ENCODE data around the gene TNFRSF6B.
"Not testable (repeated sequence)": the region's sequence is repeated elsewhere in the genome, so short reads cannot be mapped to it uniquely, and the experiment has no call there.

Gene TNFRSF6B

DNA sequence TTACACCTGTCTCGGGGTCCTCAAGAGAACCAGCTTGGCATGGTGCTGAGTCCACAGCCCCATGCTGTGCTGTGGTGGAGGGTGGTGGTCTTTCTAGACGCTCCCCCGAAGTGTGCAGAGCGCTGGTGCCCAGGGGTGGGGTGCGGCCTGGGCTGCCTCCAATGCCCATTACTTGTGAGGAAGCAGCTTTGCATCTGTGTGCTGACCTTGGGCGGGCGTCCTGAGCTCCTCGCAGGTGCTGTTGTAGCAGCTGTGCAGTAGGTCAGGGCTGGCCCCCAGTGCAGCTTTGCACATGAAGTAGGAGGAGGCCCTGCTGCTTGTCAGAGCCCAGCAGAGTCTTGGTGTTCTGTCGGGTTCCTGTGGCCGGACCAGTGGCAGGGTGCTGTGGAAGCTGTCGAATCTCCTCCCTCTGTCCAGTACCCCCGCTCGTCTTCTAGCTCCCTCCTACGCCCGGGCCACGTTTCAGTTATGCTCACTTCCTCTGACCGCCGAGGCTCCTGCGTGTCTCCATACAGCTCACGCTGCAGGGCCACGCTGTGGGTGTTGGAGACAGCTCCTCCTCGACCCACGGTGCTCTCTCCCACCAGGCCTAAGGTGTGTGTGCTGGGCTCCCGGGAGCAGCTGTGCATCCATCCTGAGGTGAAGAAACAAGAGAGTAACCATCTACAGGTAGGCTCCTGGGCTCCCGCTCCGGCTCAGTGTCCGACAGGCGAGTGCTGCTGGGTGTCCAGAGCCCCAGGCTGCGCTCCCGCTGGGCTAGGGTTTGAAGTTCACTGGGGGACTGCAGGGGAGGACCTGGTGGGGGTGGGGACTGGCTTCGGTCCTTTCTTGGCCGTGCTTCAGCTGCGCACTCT is 34.3 kb upstream of the TNFRSF6B start:
- no peak for DNase-seq (ENCODE audit: low read depth, low spot score)
- H3K4me3 ChIP-seq (ENCODE audit: low read length), result no peak overlapping the region

DNA sequence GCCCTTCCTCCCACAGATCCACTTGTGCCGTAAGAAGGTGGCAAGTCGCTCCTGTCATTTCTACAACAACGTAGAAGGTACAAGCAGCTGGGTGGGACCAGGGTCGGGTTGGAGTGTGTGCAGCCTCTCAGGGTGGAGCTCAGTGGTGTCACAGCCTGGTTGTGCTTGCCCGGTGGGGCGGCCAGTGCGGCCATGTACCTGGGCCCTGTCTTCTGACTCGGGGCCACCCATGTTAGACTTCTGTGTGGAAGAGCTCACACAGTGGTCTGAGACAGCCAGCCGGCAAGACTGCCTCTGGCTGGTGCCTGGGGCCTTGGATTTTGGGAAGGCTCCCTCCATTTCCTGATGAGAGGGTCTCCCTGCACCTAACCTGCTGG is 33.7 kb upstream of the TNFRSF6B start:
- no peak overlapping the region for H3K4me3 ChIP-seq (ENCODE audit: low read length)
- DNase-seq (ENCODE audit: low read depth, low spot score), result no peak

DNA sequence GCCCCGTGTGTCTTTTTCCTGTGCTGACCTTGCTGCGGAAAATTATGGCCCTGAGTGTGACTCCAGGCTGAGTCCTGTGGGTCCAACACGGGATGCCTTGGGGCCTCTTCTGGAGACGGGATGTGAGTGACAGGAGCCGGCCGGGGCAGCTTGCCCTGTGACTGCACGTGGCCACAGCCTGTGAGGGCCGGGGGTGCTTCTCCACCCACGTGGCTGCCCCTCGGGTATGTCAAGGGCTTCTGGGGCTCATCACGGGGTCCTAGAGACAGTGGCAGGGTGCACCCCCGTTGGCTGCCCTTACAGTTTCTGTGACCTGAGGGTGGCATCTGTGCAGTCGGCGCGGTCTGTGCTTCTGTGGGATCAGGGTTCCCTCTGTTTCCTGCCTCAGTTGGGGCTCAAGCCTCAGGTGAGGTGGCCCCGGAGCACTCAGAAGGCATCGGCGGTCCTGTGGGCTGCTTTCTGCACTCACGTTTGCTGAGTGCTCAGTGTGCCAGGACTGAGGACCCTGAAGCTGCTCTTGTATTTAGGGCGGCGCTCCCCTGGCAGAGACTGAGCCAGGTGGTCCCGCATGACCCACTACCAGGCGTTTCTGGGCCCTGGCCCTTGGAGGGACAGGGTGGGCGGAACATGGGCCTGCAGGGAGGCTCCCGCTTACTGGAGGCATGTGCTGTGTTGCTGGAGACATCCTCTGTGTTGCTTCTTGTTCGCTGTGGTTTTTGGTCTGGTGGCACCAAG is 33.0 kb upstream of the TNFRSF6B start:
- H3K4me3 ChIP-seq (ENCODE audit: low read length), result no peak overlapping the region
- DNase-seq (ENCODE audit: low read depth, low spot score), result no peak

DNA sequence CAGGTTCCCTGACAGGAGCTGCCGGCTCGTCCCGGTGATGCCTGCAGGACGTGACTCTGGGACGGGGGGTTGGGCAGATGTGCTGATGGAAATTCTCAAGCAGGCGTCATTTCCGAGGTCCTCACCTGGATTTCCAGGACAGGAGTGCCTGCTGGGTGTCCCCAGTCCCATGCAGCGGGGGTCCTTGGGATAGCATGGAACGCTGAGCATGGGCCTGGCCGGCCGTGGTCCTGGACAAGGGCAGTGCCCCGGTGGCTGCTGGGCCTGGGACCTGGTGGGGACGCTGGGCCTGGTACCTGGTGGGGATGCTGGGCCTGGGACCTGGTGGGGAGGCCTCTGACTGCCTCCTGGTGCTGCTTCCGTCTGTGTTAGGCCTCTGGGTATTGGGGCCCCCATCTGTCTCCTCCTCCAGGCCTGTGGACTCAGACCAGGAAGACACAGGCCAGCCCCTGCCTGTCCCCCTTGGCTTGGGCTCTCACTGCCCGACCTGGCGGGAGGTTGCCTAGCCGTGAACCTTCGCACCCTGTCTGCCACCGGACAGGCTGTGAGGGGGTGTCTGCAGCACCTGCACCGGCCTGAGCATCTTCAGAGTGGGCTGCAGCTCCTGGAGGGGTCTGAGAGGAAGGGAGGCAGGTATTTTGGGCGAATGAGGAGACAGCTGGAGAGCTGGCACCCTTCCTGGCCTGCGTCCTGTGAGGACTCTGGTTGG is 32.2 kb upstream of the TNFRSF6B start:
- no peak overlapping the region for H3K4me3 ChIP-seq (ENCODE audit: low read length)
- DNase-seq (ENCODE audit: low read depth, low spot score), result no peak

DNA sequence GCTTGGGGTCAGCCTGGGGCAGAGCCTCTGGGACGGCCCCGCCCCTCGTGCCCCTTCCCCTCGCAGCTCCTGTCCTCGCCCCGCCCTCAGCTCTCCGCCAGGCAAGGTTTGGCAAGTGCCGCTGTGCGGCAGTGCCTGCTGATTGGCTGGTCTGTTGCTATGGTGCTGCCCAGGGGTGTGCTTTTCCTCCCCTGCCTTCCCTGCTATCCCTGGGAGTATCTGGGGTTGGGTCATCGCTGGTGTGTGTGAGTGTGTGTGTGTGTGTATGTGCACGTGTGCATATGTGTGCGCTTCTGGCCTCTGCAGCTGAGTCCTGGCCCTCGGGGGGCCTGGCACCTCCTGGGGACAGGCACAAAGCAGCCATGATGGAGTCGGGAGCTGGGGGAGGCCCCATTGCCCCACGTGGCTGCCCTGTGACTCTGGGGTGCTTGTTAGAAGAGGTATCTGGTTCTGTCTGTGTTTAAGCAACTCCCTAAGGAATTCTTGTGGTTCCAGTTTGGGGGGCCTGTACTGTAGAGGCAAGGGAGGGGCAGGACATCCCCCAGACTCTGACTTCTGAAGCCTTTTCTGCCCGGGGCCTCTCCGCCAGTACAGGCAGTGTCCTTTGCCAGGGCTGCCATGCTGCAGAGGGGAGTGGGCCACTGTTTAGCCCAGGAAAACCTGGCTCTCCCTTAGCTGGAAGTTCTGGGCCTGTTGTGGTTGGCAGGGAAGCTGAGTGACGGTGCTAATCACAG is 31.4 kb upstream of the TNFRSF6B start:
- H3K4me3 ChIP-seq (ENCODE audit: low read length), result no peak overlapping the region
- DNase-seq (ENCODE audit: low read depth, low spot score), result no peak

DNA sequence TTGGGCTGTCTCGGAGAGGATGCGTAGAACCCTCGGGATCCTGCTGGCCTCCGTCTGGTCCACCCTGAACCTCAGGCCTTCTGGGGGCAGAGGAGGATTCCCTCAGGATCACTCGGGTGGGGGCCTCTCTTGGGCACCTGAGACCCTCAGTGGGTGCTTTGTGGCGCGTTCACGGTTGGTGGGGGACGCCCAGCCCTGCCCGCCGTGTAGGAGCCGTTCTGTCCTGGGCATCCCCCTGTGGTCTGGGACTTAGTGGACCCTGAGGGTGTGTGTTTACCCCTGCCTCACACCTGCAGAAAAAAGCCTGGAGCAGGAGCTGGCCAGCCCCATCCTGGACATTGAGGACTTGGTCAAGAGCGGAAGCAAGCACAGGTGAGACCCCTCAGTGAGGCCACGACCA is 30.7 kb upstream of the TNFRSF6B start:
- no peak overlapping the region for H3K4me3 ChIP-seq (ENCODE audit: low read length)
- no peak for DNase-seq (ENCODE audit: low read depth, low spot score)

DNA sequence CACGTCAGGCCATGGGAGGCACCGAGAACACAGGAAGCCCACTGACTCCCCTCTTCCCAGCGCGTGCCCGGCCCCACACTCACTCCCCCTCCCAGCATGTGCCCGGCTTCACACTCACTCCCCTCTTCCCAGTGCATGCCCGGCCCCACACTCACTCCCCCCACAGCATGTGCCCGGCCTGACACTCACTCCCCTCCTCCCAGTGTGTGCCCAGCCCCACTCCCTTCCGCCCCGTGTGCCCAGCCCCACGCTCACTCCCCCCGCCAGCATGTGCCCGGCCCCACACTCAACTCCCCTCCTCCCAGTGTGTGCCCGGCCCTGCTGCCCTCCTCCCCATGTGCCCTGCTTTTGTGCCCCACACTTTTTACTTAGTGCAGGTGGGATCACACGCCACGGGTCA is 28.6 kb upstream of the TNFRSF6B start:
- no peak overlapping the region for H3K4me3 ChIP-seq (ENCODE audit: low read length)
- DNase-seq (ENCODE audit: low read depth, low spot score), result no peak

DNA sequence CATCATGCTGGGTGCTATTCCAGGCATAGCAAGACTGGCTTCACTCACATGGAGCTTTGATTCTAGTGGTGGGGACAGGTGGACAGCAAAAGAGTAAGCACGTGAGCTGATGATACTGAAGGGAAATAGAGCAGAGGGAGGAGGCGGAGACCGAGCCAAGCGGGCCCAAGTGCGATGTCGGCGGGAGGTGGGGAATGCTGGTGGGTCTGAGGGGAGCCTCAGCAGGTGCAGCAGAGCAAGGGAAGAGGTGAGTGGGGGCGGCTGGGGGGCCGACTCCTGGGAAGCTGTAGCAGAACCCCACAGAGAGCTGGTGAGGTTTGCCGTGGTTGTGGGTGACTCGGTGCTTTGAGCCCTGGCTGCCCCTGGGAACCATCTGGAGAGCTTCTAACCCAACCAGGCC is 28.1 kb upstream of the TNFRSF6B start:
- DNase-seq (ENCODE audit: low read depth, low spot score), result no peak
- H3K4me3 ChIP-seq (ENCODE audit: low read length), result no peak overlapping the region

DNA sequence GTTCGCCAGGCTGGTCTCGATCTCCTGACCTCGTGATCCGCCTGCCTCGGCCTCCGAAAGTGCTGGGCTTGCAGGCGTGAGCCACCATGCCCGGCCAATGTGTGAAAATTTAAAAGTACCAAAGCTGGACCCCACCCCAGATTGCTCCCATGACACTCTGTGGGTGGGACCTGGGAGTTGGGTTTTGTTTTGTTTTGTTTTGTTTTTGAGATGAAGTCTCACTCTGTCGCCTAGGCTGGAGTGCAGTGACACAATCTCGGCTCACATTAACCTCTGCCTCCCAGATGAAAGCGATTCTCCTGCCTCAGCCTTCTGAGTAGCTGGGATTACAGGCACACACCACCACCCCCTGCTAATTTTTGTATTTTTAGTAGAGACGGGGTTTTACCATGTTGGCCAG is 24.8 kb upstream of the TNFRSF6B start:
- not testable (repeated sequence) for DNase-seq (ENCODE audit: low read depth, low spot score); H3K4me3 ChIP-seq (ENCODE audit: low read length)

DNA sequence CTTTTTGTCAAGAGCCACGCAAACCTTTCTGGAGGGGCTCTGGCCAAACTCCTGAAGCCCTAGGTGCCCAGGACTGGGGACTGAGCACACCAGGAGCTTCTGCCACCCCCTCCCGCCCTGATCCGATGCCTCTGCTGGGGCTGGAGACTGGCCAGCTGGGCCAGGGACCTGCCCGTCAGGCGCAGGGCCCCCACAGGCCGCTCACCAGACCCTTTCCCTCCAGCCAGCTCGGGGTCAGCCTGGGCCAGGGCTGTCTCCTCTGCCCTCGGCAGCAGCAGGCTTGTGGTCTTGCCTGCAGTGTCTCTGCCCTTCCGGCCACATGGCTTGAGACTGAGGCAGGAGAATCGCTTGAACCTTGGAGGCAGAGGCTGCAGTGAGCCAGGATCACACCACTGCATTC is 23.8 kb upstream of the TNFRSF6B start:
- no peak for DNase-seq (ENCODE audit: low read depth, low spot score)

DNA sequence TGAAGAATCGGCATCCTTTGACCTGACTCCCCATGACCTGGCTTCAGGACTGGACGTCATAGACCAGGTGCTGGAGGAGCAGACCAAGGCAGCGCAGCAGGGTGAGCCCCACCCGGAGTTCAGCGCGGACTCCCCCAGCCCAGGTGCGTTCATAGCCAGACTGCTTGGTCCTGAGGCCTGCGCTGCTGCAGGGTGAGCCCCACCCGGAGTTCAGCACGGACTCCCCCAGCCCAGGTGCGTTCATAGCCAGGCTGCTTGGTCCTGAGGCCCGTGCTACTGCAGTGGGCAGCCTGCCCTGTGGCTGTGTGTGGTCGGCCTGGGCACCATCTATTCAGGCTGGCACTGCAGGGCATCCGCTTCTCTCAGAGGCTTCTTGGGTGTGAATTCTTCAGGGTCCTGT is 22.5 kb upstream of the TNFRSF6B start:
- no peak overlapping the region for H3K4me3 ChIP-seq (ENCODE audit: low read length)
- no peak for DNase-seq (ENCODE audit: low read depth, low spot score)

More for the DNA sequence above, 23.8 kb upstream of the TNFRSF6B start:
- H3K4me3 ChIP-seq (ENCODE audit: low read length), result no peak overlapping the region

DNA sequence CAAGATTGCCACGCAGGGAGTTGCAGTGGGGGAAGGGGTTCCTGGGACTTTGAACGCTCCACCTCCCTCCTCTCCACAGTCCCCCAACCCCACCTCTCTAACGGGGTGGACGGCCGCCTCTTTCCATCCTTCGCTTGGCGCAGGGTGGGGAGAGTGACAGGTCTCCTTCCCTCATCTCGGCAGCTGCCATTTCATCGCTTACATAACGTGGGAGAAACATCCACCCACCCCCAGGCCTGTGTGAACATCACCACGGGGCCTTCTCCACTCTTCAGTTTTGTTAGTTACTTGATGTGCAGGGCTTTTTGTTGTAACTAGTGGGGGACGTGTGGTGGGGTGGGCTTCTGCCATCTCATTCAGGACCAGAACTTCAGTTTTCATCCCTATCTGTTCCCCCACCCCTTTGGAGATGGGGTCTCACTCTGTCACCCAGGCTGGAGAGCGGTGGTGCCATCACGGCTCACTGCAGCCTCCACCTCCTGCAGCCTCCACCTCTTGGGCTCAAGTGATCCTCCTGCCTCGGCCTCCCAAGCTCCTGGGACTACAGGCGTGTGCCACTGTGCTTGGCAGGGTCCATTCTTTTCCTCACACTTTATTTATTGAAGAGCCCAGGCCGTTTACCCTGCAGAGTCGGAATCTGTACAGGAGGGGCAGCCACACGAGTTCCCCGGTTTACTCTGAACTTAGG is 20.6 kb upstream of the TNFRSF6B start:
- no peak for DNase-seq (ENCODE audit: low read depth, low spot score)
- H3K4me3 ChIP-seq (ENCODE audit: low read length), result no peak overlapping the region

DNA sequence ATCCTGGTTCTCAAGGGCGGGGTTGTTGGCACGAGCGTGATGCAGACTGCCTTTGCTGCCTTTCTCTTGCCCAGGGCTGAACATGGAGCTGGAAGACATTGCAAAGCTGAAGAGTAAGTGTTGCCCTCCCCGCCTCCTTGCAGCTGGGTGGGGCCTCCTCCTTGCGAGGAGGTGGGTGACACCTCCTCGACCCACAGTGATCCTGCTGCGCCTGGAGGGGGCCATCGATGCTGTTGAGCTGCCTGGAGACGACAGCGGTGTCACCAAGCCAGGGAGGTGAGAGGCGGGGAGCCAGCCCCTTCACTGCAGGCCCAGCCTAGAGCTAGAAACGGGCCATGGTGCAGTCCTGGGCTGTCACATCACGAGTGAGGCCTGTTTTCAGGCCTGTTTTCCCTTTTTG is 18.4 kb upstream of the TNFRSF6B start:
- DNase-seq (ENCODE audit: low read depth, low spot score), result no peak
- no peak overlapping the region for H3K4me3 ChIP-seq (ENCODE audit: low read length)

DNA sequence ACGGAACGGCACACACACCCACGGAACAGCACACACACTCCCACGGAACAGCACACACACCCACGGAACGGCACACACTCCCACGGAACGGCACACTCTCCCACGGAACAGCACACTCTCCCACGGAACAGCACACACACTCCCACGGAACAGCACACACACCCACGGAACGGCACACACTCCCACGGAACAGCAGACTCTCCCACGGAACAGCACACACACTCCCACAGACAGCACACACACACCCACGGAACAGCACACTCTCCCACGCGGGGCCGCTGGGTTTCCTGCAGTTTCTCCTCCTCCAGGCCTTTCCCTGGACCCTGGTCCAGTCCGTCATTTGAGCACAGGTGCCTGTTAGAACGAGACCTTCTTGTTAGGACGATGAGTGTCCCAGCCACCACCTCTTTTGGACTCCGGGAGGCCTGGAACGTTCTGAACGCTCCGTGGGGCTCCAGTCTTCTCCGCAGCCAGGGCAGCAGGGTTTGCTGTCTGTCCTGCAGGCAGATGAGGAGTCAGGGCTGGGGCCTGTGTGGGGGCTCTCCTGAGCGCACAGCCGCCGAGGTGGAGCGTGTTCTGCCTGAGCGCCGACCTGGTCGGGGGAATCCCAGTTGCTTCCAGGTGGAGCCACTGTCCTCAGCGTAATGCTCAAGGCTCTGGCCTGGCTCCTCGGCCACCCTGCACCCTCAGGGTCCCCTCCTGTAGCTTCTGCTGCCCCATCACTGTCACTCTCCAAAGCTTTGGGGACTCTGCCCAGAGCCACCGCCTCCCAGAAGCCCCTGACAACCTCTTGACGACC is 17.6 kb upstream of the TNFRSF6B start:
- H3K4me3 ChIP-seq (ENCODE audit: low read length), result no peak overlapping the region
- DNase-seq (ENCODE audit: low read depth, low spot score), result no peak

DNA sequence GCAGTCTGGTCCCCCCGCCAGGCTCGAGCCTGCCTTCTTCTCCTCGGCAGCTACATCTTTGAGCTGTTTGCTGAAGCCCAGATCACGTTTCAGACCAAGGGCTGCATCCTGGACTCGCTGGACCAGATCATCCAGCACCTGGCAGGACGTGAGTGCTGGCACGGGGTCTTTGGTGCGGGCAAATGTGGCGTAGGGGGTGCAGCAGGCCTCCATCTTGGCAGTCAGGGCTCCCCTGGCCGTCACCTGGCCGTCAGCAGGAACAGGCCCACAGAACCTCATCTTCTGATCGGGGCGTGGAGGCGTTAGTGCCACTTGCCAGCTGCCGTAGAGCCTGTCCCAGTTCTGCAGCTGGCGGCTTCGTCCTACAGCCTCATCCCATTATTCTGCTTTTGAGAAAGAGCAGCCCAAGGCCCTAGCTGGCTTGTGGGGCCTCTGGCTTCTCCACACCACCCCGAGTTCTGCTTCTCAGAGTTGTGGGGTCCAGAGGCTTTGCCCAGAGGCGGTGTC is 16.6 kb upstream of the TNFRSF6B start:
- DNase-seq (ENCODE audit: low read depth, low spot score), result no peak
- H3K4me3 ChIP-seq (ENCODE audit: low read length), result no peak overlapping the region

DNA sequence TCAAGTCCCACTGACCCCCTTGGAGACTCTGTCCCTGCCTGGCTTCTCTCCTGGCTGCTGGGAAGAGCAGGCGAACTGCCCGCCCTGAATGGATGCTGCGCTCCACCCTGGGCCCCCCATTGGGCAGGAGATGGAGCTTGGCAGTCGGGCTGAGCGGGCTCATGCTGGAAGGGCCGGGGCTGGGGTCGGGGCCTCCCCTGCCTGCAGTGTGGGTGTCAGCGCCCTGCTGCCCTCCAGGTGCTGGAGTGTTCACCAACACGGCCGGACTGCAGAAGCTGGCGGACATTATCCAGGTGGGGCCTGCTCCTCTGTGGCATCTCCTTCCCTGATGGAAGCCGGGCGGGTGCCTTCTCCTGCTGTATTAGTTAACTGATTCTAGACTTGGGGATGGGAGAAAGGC is 16.0 kb upstream of the TNFRSF6B start:
- no peak for DNase-seq (ENCODE audit: low read depth, low spot score)
- no peak overlapping the region for H3K4me3 ChIP-seq (ENCODE audit: low read length)

DNA sequence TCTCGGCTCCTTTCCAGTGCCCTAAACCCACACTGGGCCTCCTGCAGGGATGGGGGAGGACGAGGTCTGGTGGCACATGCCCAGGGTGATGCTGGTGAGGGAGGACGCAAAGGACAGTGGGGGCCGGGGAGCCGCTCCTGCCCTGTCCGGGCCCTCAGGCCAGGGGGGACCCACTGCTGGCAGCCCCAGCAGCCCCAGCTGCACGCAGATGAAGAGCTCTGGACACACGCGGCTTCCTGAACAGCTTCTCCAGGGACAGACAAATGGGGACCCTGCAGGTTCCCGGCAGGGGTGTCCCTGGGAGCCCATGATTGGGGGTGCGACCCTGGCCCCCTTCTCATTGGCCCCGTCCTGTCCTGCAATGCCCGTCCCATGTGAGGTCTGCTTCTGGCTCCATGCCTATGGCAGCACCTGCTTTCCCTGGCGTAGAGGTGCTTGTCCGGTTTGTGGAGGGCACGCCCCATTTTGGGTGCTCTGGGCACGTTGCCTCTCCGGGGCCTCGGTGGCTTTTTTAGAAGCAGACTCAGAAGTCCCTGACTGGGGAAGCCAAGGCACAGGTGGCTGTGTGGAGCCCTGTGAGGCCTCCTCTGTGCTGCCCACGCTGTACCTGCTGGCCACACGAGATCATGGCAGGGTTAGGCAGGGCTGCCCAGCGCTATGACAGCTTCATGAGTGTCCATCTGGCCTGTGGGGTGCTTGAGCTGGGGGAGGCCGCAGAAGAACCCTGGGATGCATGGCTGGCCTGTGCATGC is 15.4 kb upstream of the TNFRSF6B start:
- no peak for DNase-seq (ENCODE audit: low read depth, low spot score)
- no peak overlapping the region for H3K4me3 ChIP-seq (ENCODE audit: low read length)
